Caco-2 (cell line): Measurements from ENCODE around the gene CGNL1. TPM values are rescaled to one million over a fixed set of nuclear protein-coding genes. Genes with fewer than 3 reads are reported as not detected.
A peak's percentile ranks its signal among the peaks of the same experiment; 100 is the strongest.

Experiments used
- BruUV-seq: library from RNA; stranded (reverse); fragments of 400-500 nt; replicated peaks from 2 replicates; lab custom pipeline; 2021; lab: Mats Ljungman, UMichigan
- CTCF ChIA-PET: fragments of 300-600 bp; sonication (Branson Sonifier 250); formaldehyde crosslinking; loops from one replicate; lab custom pipeline; 2022; ENCODE audit warnings: antibody characterized with exemption; lab: Charles Lee
- POLR2A ChIA-PET: fragments of 300-600 bp; sonication (Branson Sonifier 250); formaldehyde crosslinking; loops from one replicate; lab custom pipeline; 2022; ENCODE audit warnings: antibody characterized with exemption; lab: Charles Lee
- DNase-seq, 2 experiments: peaks; one replicate each; pipeline versions ENCODE4 v3.0.0 to v3.0.0-alpha.2; 2020 to 2022
- H3K27me3 ChIP-seq: replicated peaks from 2 replicates; pipeline ENCODE4 v1.6.0; 2011; ENCODE audit warnings: low read length; ENCODE audit not compliant: control insufficient read depth, insufficient read depth
- H3K36me3 ChIP-seq: 2 replicates; pipeline ENCODE4 v1.5.1; 2011; ENCODE audit warnings: low read length; ENCODE audit not compliant: control insufficient read depth, insufficient read depth
- H3K4me1 ChIP-seq: fragments of 250-450 bp; sonication (Bioruptor Pico); 2 replicates; pipeline ENCODE4 v1.5.1; 2020; ENCODE audit warnings: mild to moderate bottlenecking
- H3K4me3 ChIP-seq: 2 replicates; pipeline ENCODE4 v1.5.1; 2011; ENCODE audit warnings: low read depth, mild to moderate bottlenecking, control low read depth, low read length
- H3K9me3 ChIP-seq: fragments of 250-450 bp; sonication (Bioruptor Pico); 2 replicates; pipeline ENCODE4 v1.5.1; 2020; ENCODE audit warnings: mild to moderate bottlenecking, moderate library complexity
- H3K27ac Mint-ChIP-seq: one replicate; pipeline ENCODE4 v1.8.0; 2022; ENCODE audit warnings: mixed read lengths; ENCODE audit not compliant: unreplicated experiment
- H3K27me3 Mint-ChIP-seq: one replicate; pipeline ENCODE4 v1.8.0; 2022; ENCODE audit warnings: mixed read lengths; ENCODE audit not compliant: insufficient read depth, unreplicated experiment
- H3K36me3 Mint-ChIP-seq: one replicate; pipeline ENCODE4 v1.8.0; 2022; ENCODE audit warnings: mild to moderate bottlenecking, mixed read lengths; ENCODE audit not compliant: insufficient read depth, unreplicated experiment
- H3K4me1 Mint-ChIP-seq: one replicate; pipeline ENCODE4 v1.8.0; 2022; ENCODE audit warnings: low read depth, mixed read lengths; ENCODE audit not compliant: unreplicated experiment
- H3K4me3 Mint-ChIP-seq: one replicate; pipeline ENCODE4 v1.8.0; 2022; ENCODE audit warnings: mild to moderate bottlenecking, moderate library complexity, mixed read lengths; ENCODE audit not compliant: unreplicated experiment
- H3K9me3 Mint-ChIP-seq: one replicate; pipeline ENCODE4 v1.8.0; 2022; ENCODE audit warnings: mixed read lengths; ENCODE audit not compliant: unreplicated experiment
- intact Hi-C: fragments of 100-400 bp; cut with micrococcal nuclease; formaldehyde crosslinking; loops from one replicate; pipeline ENCODE4 v1.10.0; 2022; ENCODE audit not compliant: unreplicated experiment
- total RNA-seq: library from RNA; stranded (reverse); gene quantifications from 2 replicates; pipeline ENCODE4 v1.2.3, GENCODE V29; 2022
- TF ChIP-seq, protein P1 (sequence below), 2 experiments: fragments of 200-600 bp in 1 of 2; IDR thresholded peaks; 1 replicate in 1 of 2; 2 replicates in 1 of 2; pipeline versions ENCODE4 v1.5.1 to v1.8.0; 2011 to 2022; ENCODE audit warnings: antibody characterized with exemption in 1 of 2, control low read depth in 1 of 2, inconsistent platforms in 1 of 2, low read depth in 1 of 2, low read length in 1 of 2, mild to moderate bottlenecking in 1 of 2, moderate library complexity in 1 of 2; ENCODE audit not compliant: insufficient read depth in 1 of 2, severe bottlenecking in 1 of 2, unreplicated experiment in 1 of 2

The CGNL1 gene
- total RNA-seq, 1 experiment from 2014 or later = 8.3 TPM

DNA sequence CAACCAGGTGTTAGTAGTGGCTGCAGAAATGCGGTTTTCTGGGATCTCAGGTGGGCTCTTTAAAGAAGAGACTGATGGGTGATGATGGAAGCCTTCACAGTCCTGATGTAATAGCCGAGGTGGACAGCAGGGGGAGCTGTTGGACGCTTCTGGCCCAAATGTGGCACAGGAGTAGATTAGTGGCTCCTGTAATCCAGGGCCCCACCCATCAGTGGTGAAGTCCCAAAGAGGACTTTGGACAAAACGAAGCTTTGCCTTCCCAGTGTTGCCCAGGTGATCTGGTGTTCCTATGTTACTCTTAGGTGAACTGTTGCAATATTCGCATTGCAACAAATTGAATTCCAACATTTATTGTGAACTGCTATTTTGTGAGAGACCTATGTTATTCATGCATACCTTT is 183.6 kb downstream of the CGNL1 start:
- H3K4me3 ChIP-seq = no peak overlapping the region
- TF ChIP-seq, protein P1, sequence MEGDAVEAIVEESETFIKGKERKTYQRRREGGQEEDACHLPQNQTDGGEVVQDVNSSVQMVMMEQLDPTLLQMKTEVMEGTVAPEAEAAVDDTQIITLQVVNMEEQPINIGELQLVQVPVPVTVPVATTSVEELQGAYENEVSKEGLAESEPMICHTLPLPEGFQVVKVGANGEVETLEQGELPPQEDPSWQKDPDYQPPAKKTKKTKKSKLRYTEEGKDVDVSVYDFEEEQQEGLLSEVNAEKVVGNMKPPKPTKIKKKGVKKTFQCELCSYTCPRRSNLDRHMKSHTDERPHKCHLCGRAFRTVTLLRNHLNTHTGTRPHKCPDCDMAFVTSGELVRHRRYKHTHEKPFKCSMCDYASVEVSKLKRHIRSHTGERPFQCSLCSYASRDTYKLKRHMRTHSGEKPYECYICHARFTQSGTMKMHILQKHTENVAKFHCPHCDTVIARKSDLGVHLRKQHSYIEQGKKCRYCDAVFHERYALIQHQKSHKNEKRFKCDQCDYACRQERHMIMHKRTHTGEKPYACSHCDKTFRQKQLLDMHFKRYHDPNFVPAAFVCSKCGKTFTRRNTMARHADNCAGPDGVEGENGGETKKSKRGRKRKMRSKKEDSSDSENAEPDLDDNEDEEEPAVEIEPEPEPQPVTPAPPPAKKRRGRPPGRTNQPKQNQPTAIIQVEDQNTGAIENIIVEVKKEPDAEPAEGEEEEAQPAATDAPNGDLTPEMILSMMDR (IDR thresholded peaks at IDR 0.05; ENCODE audit: insufficient read depth in 1 of 2, low read depth in 1 of 2, low read length in 1 of 2, severe bottlenecking in 1 of 2, unreplicated experiment in 1 of 2) = peak; percentile 79 to 88
- H3K36me3 ChIP-seq = no peaks in the 10 kb centered on the region
- H3K36me3 Mint-ChIP-seq = no peaks in the 10 kb centered on the region
- no peaks in the 10 kb centered on the region for H3K9me3 ChIP-seq
- H3K4me3 Mint-ChIP-seq = peak overlapping the region; percentile 6
- no peaks in the 10 kb centered on the region for H3K27me3 Mint-ChIP-seq
- peaks cover 9% of the 10 kb centered on the region for H3K9me3 Mint-ChIP-seq
- H3K4me1 Mint-ChIP-seq = peaks cover 18% of the 10 kb centered on the region
- POLR2A ChIA-PET = interaction anchor here (0.6 to 1.3 kb wide), 2 partner anchors 114 to 147 kb away, joined by 4 read pairs; no protein-coding TSS in a partner anchor
- peak; percentile 88 for DNase-seq
- no TSS peak for BruUV-seq
- H3K27me3 ChIP-seq = no peaks in the 10 kb centered on the region
- H3K27ac Mint-ChIP-seq = peak overlapping the region; percentile 75
- intact Hi-C loops = loop anchor here (1.0 to 10.0 kb wide), 4 partner anchors 31 to 301 kb away; partner anchors contain the start of gene MYZAP
- H3K4me1 ChIP-seq = peaks cover 15% of the 10 kb centered on the region
- CTCF ChIA-PET = interaction anchor here (0.5 to 1.5 kb wide), 17 partner anchors 8 to 224 kb away, joined by 3 to 13 read pairs (median 4); partner anchors contain the start of gene POLR2M

DNA sequence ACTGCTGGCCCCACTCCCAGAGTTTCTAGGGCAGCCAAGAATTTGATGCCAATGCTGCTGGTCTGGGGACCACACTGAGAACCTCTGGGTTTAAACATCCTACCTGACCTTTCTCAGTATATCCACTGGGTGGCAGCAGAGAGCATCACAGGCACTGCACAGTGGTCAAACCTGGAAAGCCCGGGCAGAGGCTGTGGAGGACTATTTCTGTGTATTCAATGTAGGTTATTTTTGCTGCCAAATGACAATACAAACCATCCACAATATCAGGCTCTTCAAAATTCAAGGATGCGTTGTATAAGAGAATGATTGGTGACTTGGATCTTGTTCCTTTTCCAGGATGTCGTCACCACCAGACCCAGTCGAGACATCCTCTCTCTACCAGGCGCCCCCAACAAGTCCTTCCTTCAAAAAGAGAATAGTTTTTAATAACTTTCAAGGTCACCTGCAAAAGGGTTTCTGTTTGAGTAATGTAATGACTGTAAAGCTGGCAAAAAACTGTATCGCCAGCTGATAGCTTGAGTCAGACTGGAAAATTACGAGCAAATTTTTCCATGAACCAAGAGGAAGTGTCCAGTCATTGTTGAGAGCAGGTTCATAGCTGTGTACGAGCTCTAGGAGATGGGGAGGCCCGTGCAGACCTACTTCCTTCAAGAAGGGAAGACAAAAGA is 184.9 kb downstream of the CGNL1 start:
- TF ChIP-seq, protein P1 (IDR thresholded peaks at IDR 0.05; ENCODE audit: insufficient read depth in 1 of 2, low read depth in 1 of 2, low read length in 1 of 2, severe bottlenecking in 1 of 2, unreplicated experiment in 1 of 2) = peak; percentile 81 to 85
- no peaks in the 10 kb centered on the region for H3K27me3 ChIP-seq
- peak; percentile 68 to 81 for DNase-seq
- H3K36me3 ChIP-seq = no peaks in the 10 kb centered on the region
- Mint-ChIP-seq H3K9me3 (peaks cover 9% of the 10 kb centered on the region), H3K4me1 (peaks cover 7% of the 10 kb centered on the region), H3K4me3 (no peak overlapping the region), H3K27ac (no peak overlapping the region), H3K36me3 (no peaks in the 10 kb centered on the region), H3K27me3 (no peaks in the 10 kb centered on the region)
- intact Hi-C loops = loop anchor here (1.0 to 10.0 kb wide), 4 partner anchors 51 to 174 kb away; no protein-coding TSS in a partner anchor
- H3K9me3 ChIP-seq = no peaks in the 10 kb centered on the region
- POLR2A ChIA-PET = no interaction called here
- BruUV-seq = no TSS peak
- H3K4me1 ChIP-seq = peaks cover 11% of the 10 kb centered on the region
- no peak overlapping the region for H3K4me3 ChIP-seq
- CTCF ChIA-PET = interaction anchor here (0.7 to 1.5 kb wide), 6 partner anchors 9 to 249 kb away, joined by 3 to 7 read pairs (median 5); no protein-coding TSS in a partner anchor

DNA sequence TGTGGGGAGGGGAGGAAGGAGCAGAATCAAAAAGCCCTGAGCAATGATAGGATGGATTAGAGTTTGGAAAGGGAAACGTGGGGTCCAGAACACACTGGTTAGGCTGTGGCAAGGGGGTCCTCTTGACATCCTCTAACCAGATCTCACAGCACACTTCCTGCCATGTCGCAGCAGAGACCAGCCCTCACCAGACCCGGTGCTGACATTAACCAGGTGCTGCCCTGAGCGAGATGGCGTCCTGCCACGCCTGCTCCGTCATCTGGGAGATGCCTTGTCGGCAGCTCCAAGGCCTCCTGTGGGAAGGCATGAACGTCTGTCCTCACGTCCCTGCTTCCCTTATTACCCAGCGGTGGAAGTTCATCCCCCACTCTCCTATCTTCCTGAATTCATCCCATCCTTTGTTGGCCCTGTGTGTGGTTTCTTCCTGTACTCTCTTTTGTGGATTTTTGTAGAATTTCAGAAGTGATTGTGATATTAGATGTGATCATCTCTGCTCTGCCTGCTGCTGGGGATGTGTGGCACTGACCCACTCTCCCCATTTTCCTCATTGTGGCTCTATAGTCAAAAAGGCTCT is 186.0 kb downstream of the CGNL1 start:
- ChIA-PET CTCF (no interaction called here), POLR2A (no interaction called here)
- H3K36me3 ChIP-seq = no peaks in the 10 kb centered on the region
- H3K27me3 Mint-ChIP-seq = no peaks in the 10 kb centered on the region
- H3K4me1 Mint-ChIP-seq = peaks cover 7% of the 10 kb centered on the region
- H3K9me3 Mint-ChIP-seq = peaks cover 9% of the 10 kb centered on the region
- H3K27me3 ChIP-seq = no peaks in the 10 kb centered on the region
- H3K27ac Mint-ChIP-seq = no peak overlapping the region
- no peaks in the 10 kb centered on the region for H3K9me3 ChIP-seq
- no peaks in the 10 kb centered on the region for H3K36me3 Mint-ChIP-seq
- intact Hi-C loops = loop anchor here (5.0 to 10.0 kb wide), 2 partner anchors 95 to 173 kb away; no protein-coding TSS in a partner anchor
- TF ChIP-seq, protein P1 (IDR thresholded peaks at IDR 0.05; ENCODE audit: insufficient read depth in 1 of 2, low read depth in 1 of 2, low read length in 1 of 2, severe bottlenecking in 1 of 2, unreplicated experiment in 1 of 2) = no peak
- H3K4me3 Mint-ChIP-seq = no peak overlapping the region
- H3K4me3 ChIP-seq = no peak overlapping the region
- H3K4me1 ChIP-seq = peaks cover 11% of the 10 kb centered on the region
- no peak for DNase-seq
- no TSS peak for BruUV-seq
